Activated CD4-positive, alpha-beta T cell treated with anti-CD3 and anti-CD28 coated beads, Interleukin-2, amount 10 ng/mL, durations not matched to agents 24 days and 14 days (primary cell): ENCODE results near the gene WAPL. TPM values are rescaled to one million over a fixed set of nuclear protein-coding genes. Genes with fewer than 3 reads are reported as not detected.
A peak's percentile ranks its signal among the peaks of the same experiment; 100 is the strongest.

ENCODE experiments used
- DNase-seq: peaks from one replicate; pipeline ENCODE4 v3.0.0; 2022
- H3K27ac Mint-ChIP-seq: one replicate; pipeline ENCODE4 v1.8.0; 2022; ENCODE audit warnings: mild to moderate bottlenecking, mixed read lengths
- H3K27me3 Mint-ChIP-seq: one replicate; pipeline ENCODE4 v1.8.0; 2022; ENCODE audit warnings: mixed read lengths
- H3K36me3 Mint-ChIP-seq: one replicate; pipeline ENCODE4 v1.8.0; 2022; ENCODE audit warnings: low read depth, mild to moderate bottlenecking, mixed read lengths
- H3K4me1 Mint-ChIP-seq: one replicate; pipeline ENCODE4 v1.8.0; 2021; ENCODE audit warnings: mixed read lengths
- H3K4me3 Mint-ChIP-seq: one replicate; pipeline ENCODE4 v1.8.0; 2022; ENCODE audit warnings: mild to moderate bottlenecking, moderate library complexity, mixed read lengths
- H3K9me3 Mint-ChIP-seq: one replicate; pipeline ENCODE4 v1.8.0; 2021; ENCODE audit warnings: mixed read lengths
- intact Hi-C: fragments of 100-400 bp; cut with micrococcal nuclease; formaldehyde crosslinking; loops from one replicate; pipeline ENCODE4 v1.15.1; 2023
- total RNA-seq: library from RNA; stranded (reverse); gene quantifications from 2 replicates; pipeline ENCODE4 v1.2.3, GENCODE V29; 2022

Gene WAPL
- total RNA-seq, 1 donor from 2014 or later: 50.6 TPM

DNA sequence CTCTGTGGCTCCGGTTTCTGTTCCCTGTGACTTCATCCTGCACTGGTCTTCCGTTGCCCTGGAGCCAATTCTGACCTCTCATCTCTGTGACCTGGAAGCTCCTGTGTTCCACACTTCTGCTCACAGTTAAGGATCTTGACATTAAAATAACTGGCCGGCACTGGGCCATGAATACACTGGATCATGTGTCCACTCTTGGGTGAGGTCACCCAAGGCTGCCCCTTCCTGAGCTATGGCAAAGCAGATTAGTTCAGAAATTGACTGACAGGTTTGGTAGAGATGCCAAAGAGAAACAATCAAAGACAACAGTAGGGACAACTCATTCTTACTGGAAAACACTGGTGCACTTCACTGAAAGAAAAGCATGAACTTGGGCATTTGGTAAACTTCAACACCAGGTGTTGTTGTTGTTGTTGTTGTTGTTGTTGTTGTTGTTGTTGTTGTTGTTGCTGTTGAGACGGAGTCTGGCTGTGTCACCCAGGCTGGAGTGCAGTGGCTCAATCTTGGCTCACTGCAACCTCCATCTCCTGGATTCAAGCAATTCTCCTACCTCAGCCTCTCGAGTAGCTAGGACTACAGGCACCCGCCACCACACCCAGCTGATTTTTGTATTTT lies 118.3 kb downstream of the WAPL start:
- Mint-ChIP-seq H3K4me3 (no peak overlapping the region), H3K9me3 (no peaks in the 10 kb centered on the region), H3K27ac (no peak overlapping the region), H3K36me3 (peaks cover 1% of the 10 kb centered on the region), H3K4me1 (peaks cover 22% of the 10 kb centered on the region), H3K27me3 (no peaks in the 10 kb centered on the region)
- intact Hi-C loops: loop anchor here (10.0 kb wide), 1 partner anchor 352 kb away; the partner anchor contains the start of gene BMPR1A
- no peak for DNase-seq

DNA sequence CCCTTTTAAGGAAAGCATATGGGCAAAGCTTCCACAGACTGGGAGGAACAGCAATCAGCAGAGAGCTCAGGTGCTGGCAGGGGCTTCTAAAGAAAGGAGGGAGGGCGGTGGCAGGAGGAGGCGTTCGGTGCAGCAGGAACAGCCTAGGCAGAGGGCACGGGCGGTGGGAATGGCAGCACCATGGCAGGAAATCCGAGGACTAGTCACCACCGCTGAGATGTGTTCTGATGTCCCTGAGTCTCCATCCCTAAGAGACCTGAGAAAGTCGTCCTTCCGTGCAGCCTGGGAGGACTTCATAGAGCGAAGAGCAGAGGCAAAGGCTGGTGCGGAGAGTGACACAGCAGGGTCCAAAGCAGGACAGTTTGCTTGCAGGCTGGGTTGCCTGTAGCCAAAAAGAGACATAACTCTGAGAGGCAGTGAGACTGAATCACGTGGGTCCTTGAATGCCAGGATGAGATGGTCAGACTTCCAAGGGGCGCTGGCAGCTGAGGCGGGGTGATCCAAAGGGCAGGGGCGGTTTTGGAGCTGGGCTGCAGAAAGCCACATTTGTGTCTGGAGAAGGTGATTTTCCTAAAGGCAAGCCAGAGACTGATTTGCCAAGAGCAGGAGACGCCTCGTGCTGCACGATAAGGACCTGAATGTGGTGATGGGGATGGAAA lies 119.2 kb downstream of the WAPL start:
- DNase-seq: no peak
- H3K4me3 Mint-ChIP-seq: peak overlapping the region; percentile 89
- H3K27ac Mint-ChIP-seq: peak overlapping the region; percentile 40
- H3K9me3 Mint-ChIP-seq: no peaks in the 10 kb centered on the region
- peaks cover 22% of the 10 kb centered on the region for H3K4me1 Mint-ChIP-seq
- H3K36me3 Mint-ChIP-seq: peaks cover 1% of the 10 kb centered on the region
- intact Hi-C loops: loop anchor here (10.0 kb wide), 1 partner anchor 352 kb away; the partner anchor contains the start of gene BMPR1A
- H3K27me3 Mint-ChIP-seq: no peaks in the 10 kb centered on the region

DNA sequence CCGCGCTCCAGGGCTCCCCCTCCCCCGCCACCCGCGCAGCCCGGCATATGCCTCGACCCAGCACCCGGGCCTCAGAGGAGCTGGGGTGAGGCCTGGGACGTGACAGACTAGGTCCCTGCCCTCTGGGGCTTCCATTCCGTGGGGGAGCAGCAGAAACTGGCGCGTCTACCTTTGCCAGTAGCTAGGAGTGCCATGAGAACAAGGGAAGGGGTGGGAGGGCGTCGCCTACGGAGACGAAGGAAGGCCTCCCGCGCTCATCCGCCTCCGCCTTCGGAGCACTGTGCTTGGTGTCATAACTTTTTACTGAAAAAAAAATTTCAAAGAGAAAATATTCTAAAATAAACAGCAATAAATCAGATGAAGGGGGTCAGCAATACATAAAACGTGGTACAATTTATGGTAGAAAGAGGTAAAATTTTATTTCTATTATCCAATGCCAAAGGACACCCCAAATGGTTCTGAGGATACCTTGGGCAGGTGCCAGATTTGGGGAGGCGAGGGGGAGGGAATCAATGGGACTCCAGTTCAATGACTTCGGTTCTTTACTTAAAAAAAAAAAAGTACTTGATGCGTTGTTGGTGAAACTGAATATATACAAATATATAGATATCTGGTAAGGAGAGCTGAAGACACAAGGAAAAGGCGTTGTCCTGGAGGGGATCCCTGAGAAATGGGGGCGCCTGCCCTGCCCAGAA lies 119.9 kb downstream of the WAPL start:
- H3K27me3 Mint-ChIP-seq: no peaks in the 10 kb centered on the region
- DNase-seq: peak; percentile 73
- intact Hi-C loops: loop anchor here (1.0 to 10.0 kb wide), 4 partner anchors 10 to 353 kb away; partner anchors contain the start of gene BMPR1A
- H3K4me3 Mint-ChIP-seq: peak overlapping the region; percentile 89
- H3K4me1 Mint-ChIP-seq: peaks cover 22% of the 10 kb centered on the region
- peaks cover 1% of the 10 kb centered on the region for H3K36me3 Mint-ChIP-seq
- H3K9me3 Mint-ChIP-seq: no peaks in the 10 kb centered on the region
- H3K27ac Mint-ChIP-seq: peak overlapping the region; percentile 95

DNA sequence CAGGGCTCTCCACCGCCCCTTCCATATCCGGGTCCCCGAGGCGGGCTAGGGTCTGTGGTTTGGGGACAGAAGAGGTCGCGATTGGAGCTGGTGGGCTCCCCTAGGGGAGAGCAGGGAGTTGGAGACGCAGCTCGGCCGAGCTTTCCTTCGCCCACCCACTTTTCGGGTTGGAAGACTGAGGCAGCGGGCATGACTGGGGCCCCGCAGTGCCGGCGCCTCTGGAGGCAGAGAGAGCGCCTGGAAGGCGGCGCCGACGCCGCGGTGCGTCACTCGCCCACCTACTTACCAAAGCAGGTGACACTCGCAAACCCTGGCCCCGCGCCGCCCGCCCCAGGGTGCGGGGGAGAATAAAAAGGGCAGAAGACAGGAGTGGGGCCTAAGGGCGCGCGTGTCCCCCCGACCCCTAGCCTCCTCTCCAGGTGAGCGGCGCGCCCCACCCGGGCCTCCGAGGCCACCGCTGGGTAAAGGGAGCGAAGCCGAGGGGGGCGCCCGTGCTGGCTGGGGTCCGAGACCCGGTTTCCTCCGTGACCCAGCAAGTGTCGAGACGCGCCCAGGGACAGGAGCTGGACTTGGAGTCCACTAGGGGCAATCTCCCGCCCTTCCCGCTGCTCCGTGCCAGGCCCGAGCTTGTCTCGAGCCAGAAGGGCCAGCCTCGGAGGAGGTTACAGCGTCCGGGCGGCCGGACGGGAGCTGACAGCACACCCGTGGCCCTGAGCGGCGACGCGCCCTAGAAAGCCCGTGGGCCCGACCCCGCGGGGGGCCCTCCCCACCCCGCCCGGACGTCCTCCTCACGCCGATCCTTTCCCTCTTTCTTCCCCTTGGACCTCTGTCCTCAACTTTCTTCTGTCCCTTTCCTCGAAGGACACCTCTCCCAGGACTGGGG lies 120.6 kb downstream of the WAPL start:
- peak; percentile 90 for DNase-seq
- Mint-ChIP-seq H3K4me1 (peaks cover 22% of the 10 kb centered on the region), H3K36me3 (peaks cover 1% of the 10 kb centered on the region), H3K27me3 (peaks cover 5% of the 10 kb centered on the region), H3K27ac (peak overlapping the region; percentile 95), H3K9me3 (no peaks in the 10 kb centered on the region), H3K4me3 (peak overlapping the region; percentile 89)
- intact Hi-C loops: loop anchor here (1.0 to 10.0 kb wide), 6 partner anchors 10 to 354 kb away; partner anchors contain the start of genes BMPR1A and WAPL

DNA sequence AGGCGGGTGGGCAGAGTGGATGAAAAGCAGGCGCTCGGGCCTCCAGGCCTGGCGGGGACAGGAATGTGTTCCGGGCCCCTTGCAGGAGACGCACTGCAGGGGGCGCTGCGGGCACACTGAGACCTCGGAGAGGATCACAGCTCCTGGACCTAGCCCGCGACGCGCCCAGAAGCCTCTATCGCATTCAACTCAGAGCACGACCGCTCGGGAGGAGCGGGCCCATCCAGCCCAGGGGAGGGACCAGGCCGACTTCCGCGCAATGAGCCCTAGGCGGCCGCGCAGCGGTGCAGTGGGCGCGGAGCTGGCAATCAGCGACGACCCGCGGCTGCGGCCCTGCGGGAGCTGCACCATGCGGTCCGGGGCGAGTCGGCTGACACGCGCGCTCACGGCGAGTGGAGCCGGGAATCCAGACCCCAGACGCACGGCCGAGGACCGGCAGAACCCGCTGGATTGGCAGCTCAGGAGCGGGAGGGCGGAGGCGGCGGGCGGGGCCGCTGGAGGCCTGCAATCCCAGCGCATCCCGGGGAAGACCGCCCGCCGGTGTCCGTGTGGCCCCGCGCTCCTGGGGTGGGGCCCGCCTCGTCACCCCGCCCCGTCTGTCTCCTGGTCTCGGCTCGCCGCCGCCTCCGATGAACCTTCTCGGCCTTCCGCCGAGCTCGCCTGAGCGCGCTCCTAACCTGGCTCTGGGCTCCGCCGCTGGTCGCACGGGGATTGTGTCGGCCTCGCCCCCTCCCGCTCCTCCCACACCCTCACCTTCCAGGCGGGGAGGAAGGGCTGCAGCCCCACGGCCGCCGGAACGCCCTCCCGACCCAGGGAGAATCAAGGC lies 121.5 kb downstream of the WAPL start:
- Mint-ChIP-seq H3K36me3 (peaks cover 1% of the 10 kb centered on the region), H3K4me3 (peak overlapping the region; percentile 89), H3K27me3 (peaks cover 6% of the 10 kb centered on the region), H3K27ac (peak overlapping the region; percentile 95), H3K4me1 (peaks cover 22% of the 10 kb centered on the region), H3K9me3 (no peaks in the 10 kb centered on the region)
- intact Hi-C loops: loop anchor here (1.0 to 10.0 kb wide), 5 partner anchors 47 to 355 kb away; partner anchors contain the start of genes BMPR1A and WAPL
- peak; percentile 98 for DNase-seq

DNA sequence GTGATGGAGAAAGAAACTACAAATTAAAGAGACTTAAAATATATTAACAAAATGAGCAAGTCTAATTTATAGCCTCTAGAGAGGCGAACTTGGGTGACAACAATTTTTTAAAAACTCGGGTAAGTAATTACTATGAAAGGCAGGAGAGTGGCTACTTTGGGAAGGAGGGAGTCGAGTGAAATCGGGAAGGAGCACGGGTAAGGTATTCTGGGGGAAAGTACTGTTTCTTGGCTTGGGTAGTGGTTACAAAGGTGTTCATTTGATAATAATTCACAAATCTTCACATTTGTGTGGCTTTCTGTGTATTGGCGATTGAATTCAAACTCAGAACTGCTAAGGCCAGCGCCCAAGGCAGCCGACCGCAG lies 122.1 kb downstream of the WAPL start:
- peak overlapping the region; percentile 84 for H3K27ac Mint-ChIP-seq
- H3K36me3 Mint-ChIP-seq: peaks cover 1% of the 10 kb centered on the region
- H3K4me3 Mint-ChIP-seq: peak overlapping the region; percentile 89
- no peaks in the 10 kb centered on the region for H3K9me3 Mint-ChIP-seq
- peaks cover 22% of the 10 kb centered on the region for H3K4me1 Mint-ChIP-seq
- H3K27me3 Mint-ChIP-seq: peaks cover 6% of the 10 kb centered on the region
- intact Hi-C loops: no loop called here
- DNase-seq: no peak

DNA sequence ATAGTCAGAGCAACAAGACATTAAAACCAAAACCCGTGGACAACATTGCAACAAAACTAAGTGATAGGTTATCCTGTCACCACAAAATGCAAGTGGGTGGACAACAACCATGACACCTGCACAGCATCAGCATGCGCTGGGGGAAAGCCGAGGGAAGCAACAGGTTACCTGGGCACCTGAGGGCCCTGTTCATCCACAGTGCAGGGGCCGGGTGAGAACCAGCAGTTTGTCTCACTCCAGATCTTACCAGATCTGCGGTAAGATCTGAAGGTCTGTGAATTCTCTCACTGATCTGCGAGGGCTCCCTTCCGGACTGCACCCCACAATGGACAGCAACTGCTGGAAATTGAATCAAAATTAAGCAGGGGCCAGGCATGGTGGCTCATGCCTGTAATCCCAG lies 124.5 kb downstream of the WAPL start:
- no peak for DNase-seq
- intact Hi-C loops: no loop called here

DNA sequence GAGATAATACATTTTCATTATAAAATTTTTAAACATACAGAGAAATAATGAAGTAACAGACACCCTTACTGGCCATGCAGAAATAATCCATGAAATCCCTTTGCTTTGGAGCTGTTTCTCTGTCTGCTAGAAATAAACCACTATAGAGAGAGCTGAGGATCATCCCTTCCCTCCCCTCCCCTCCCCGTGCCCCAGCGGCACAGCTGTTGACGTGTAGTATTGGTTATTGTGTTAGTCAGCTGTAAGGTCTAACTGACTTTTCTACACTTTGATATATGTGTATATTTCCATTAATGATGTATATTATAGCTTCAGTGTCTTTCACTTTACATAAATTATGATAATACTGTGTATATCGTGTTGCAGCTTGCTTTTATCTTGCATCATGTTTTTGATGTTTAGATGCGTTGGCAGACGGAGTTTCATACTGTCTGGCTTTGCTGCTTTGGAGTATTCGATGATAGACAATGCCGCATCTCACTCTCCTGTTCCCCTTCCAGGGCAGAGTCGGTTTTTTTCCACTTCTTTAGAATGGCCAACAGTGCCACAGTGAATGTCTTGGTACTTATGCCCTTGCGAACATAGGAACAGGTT lies 127.6 kb downstream of the WAPL start:
- Mint-ChIP-seq H3K9me3 (no peaks in the 10 kb centered on the region), H3K27me3 (peaks cover 24% of the 10 kb centered on the region), H3K36me3 (no peaks in the 10 kb centered on the region), H3K4me3 (no peak overlapping the region), H3K4me1 (peaks cover 3% of the 10 kb centered on the region), H3K27ac (no peak overlapping the region)
- intact Hi-C loops: no loop called here
- no peak for DNase-seq

More for the DNA sequence above, 124.5 kb downstream of the WAPL start:
- no peaks in the 10 kb centered on the region for H3K9me3 Mint-ChIP-seq
- H3K27me3 Mint-ChIP-seq: peaks cover 12% of the 10 kb centered on the region
- peaks cover 14% of the 10 kb centered on the region for H3K4me1 Mint-ChIP-seq
- H3K27ac Mint-ChIP-seq: no peak overlapping the region
- no peak overlapping the region for H3K4me3 Mint-ChIP-seq
- no peaks in the 10 kb centered on the region for H3K36me3 Mint-ChIP-seq

DNA sequence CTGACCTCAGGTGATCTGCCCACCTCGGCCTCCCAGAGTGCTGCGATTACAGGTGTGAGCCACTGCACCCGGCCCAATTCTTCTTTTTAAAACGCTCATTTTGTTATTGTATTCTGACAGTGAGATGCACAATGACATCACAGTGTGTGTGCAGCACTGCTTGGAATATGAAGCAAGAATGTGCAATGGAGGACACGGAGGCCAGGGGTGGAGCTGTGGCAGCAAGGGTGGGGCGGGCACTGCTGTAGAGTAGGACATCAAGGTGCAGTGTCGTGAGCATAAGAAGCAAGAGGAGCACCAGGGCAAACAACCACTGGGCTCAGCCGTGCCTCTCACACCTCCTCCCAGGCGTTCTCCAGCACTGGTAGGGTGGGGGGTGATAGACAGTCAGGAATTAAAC lies 128.2 kb downstream of the WAPL start:
- intact Hi-C loops: no loop called here
- H3K27me3 Mint-ChIP-seq: peaks cover 26% of the 10 kb centered on the region
- no peak overlapping the region for H3K27ac Mint-ChIP-seq
- no peaks in the 10 kb centered on the region for H3K36me3 Mint-ChIP-seq
- H3K4me3 Mint-ChIP-seq: no peak overlapping the region
- peaks cover 3% of the 10 kb centered on the region for H3K4me1 Mint-ChIP-seq
- no peaks in the 10 kb centered on the region for H3K9me3 Mint-ChIP-seq
- no peak for DNase-seq

DNA sequence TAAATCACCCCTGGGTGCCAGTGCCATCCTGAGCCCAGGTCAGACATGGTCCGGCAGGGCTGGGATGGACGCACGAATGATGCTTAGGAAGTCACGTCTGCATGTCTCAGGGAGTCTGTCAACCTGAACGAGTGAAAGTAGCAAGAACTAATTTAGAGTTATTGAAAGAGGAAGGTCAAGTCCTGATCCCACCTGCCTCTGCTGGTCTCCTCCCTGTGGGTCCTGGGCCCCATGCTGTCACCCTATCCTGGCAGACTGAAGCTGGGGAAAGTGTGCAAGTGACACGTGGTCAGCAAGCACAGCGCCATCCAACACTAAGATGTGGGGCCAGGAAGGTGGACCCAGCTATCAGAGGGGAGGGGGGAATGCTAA lies 128.9 kb downstream of the WAPL start:
- Mint-ChIP-seq H3K27me3 (peaks cover 33% of the 10 kb centered on the region), H3K9me3 (no peaks in the 10 kb centered on the region), H3K27ac (no peak overlapping the region), H3K4me3 (no peak overlapping the region), H3K4me1 (peaks cover 3% of the 10 kb centered on the region), H3K36me3 (no peaks in the 10 kb centered on the region)
- no peak for DNase-seq
- intact Hi-C loops: no loop called here

DNA sequence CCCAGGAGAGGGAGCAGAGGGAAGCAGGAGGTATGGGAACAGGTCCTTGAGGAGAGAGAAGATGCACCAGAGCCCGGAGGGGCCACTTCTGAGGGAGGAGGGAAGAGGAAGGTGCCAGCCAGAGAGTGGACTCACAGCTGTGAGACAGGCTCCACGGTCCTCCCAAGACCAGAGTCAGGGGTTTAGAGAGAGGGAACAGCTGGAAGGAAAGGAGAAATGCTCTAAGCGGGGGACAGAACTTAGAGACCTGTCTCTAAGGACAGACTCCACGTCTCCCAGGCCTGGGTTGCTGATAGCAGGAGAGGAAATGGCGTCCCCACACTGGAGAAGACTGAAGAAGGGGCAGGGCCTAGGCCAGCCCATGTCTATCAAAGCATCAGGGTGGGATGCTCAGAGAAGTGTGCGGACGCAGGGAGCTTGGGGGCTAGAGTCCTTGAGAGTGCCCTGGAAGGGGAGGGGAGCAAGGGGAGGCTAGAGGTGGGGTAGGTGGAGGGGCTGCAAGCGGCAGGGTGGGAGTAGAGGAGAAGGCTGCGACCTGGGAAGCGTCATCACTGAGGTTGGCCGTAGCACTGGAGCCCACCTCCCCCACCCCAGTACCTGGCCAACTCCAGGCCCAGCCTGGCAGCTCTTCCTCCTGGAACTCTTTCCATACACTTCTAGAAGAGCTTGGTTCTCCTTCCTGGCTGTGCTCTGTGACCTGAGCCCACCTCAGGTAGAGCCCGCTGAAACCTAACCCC lies 129.4 kb downstream of the WAPL start:
- Mint-ChIP-seq H3K36me3 (no peaks in the 10 kb centered on the region), H3K9me3 (no peaks in the 10 kb centered on the region), H3K27ac (no peak overlapping the region), H3K4me1 (peaks cover 3% of the 10 kb centered on the region), H3K27me3 (peaks cover 38% of the 10 kb centered on the region), H3K4me3 (no peak overlapping the region)
- intact Hi-C loops: no loop called here
- DNase-seq: no peak

DNA sequence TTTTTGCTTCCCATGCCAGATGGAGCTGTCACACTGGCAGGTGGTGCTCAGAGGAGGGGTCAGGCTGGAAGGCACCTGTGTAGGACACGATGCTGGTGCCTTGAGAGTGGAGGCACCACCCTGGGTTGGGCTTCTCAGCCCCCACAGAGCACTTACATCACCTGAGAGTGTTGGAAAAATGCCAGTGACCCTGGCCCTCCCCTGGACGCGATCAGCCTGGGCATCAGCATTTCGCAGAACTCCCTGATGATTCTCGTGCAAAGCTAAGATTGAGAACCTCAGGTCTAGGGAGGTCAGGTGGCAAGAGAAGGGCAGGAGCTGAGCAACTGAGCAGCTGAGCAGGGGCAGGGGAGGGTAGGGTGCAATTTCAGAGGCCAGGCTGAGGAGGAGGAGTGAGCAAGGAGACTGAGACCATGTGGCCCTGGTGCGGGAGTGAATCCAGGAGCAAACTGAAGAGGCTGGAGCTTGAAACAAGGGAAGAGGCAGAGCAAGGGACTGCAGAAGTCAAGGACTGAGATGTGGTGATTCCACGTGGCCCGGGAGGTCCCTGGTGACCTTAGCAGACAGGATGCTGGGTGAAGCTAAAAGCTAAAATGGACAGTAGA lies 130.3 kb downstream of the WAPL start:
- DNase-seq: no peak
- no peak overlapping the region for H3K4me3 Mint-ChIP-seq
- intact Hi-C loops: no loop called here
- H3K4me1 Mint-ChIP-seq: peaks cover 3% of the 10 kb centered on the region
- H3K36me3 Mint-ChIP-seq: no peaks in the 10 kb centered on the region
- H3K9me3 Mint-ChIP-seq: no peaks in the 10 kb centered on the region
- H3K27ac Mint-ChIP-seq: no peak overlapping the region
- peaks cover 39% of the 10 kb centered on the region for H3K27me3 Mint-ChIP-seq
